ENCODE data around the gene MKI67.

MKI67 gene

DNA sequence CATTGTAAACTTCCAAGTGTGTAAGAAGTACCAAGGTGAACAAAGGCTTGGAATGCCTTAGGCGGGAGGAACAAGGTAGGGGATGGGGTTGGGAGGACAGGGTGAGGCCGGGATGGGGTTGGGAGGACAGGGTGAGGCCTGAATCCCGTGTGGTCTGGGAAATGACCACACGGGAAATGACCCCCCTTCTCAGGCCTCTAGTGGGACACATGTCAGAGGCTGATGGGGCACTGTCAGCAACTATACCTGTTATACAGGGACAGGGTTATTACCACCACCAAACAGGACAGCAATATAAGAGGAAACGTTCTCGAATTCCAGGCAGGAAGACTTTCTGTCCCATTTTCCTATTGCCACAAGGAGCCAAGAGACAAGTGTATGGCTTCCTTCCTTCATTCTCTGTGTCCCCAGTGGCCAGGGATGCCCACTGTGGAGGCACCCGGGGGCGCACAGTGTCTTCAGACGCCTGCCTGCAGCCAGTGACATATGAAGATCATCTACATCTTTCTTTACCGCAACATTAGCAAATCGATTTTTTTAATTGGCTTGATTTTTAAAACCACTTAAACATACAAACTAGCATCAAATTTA is 1.3 kb downstream of the MKI67 start:
- no peak for TF ChIP-seq MYC (IDR thresholded peaks at IDR 0.05; ENCODE audit: low read depth, low read length)
- TF ChIP-seq, protein P1, sequence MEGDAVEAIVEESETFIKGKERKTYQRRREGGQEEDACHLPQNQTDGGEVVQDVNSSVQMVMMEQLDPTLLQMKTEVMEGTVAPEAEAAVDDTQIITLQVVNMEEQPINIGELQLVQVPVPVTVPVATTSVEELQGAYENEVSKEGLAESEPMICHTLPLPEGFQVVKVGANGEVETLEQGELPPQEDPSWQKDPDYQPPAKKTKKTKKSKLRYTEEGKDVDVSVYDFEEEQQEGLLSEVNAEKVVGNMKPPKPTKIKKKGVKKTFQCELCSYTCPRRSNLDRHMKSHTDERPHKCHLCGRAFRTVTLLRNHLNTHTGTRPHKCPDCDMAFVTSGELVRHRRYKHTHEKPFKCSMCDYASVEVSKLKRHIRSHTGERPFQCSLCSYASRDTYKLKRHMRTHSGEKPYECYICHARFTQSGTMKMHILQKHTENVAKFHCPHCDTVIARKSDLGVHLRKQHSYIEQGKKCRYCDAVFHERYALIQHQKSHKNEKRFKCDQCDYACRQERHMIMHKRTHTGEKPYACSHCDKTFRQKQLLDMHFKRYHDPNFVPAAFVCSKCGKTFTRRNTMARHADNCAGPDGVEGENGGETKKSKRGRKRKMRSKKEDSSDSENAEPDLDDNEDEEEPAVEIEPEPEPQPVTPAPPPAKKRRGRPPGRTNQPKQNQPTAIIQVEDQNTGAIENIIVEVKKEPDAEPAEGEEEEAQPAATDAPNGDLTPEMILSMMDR (IDR thresholded peaks at IDR 0.05; ENCODE audit: low read depth, low read length) = no peak
- TF ChIP-seq, protein P2, sequence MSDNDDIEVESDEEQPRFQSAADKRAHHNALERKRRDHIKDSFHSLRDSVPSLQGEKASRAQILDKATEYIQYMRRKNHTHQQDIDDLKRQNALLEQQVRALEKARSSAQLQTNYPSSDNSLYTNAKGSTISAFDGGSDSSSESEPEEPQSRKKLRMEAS (IDR thresholded peaks at IDR 0.05; ENCODE audit: low read depth, low read length) = no peak
- TF ChIP-seq POLR2A (IDR thresholded peaks at IDR 0.05; ENCODE audit: extremely low read depth, insufficient read length) = no peak
- DNase-seq (ENCODE audit: low read depth) = peak; percentile 35
- peak overlapping the region; percentile 94 for H3K4me3 ChIP-seq (ENCODE audit: low read depth, low read length)

DNA sequence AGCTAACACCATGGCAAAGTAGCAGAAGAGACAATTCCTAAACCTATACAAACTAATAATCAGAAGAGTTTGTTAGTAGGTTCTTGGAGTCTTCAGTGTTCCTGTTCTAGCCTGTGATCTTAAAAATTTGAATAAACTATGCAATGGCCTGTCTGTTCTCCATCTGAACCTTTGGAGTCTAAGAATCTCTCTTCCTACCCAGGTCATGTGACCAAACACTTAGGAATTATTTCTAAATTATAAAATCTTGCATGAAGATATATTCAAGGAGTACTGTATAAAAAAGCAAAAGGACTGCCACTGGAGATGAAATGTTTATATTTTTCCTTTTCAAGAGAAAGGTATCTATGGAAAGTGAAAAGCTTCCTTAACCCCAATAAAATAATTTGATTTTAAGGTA is 2.4 kb downstream of the MKI67 start:
- H3K4me3 ChIP-seq (ENCODE audit: low read depth, low read length) = peak overlapping the region; percentile 94
- DNase-seq (ENCODE audit: low read depth) = no peak
- TF ChIP-seq POLR2A (IDR thresholded peaks at IDR 0.05; ENCODE audit: extremely low read depth, insufficient read length) (no peak), MYC (IDR thresholded peaks at IDR 0.05; ENCODE audit: low read depth, low read length) (no peak)
- TF ChIP-seq, protein P2 (IDR thresholded peaks at IDR 0.05; ENCODE audit: low read depth, low read length) = no peak
- TF ChIP-seq, protein P1 (IDR thresholded peaks at IDR 0.05; ENCODE audit: low read depth, low read length) = no peak

DNA sequence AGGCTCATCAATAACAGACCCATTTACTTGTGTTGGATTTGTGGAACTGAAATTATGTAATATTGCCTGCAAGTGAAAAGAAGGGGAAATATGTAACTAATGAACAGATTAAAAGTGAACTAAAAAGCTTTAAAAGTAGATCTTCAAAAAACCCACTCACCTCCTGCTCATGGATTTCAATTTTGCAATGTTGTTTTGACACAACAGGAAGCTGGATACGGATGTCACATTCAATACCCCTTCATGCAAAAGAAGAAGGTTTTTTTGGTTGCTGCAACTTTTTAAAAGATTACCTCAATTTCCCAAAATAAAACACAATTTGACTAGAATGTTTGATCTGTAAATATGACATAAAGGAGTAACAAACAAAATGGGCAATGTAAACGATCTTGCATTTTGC is 3.3 kb downstream of the MKI67 start:
- DNase-seq (ENCODE audit: low read depth) = peak; percentile 44
- H3K4me3 ChIP-seq (ENCODE audit: low read depth, low read length) = peak overlapping the region; percentile 94
- TF ChIP-seq MYC (IDR thresholded peaks at IDR 0.05; ENCODE audit: low read depth, low read length) (no peak), POLR2A (IDR thresholded peaks at IDR 0.05; ENCODE audit: extremely low read depth, insufficient read length) (no peak)

DNA sequence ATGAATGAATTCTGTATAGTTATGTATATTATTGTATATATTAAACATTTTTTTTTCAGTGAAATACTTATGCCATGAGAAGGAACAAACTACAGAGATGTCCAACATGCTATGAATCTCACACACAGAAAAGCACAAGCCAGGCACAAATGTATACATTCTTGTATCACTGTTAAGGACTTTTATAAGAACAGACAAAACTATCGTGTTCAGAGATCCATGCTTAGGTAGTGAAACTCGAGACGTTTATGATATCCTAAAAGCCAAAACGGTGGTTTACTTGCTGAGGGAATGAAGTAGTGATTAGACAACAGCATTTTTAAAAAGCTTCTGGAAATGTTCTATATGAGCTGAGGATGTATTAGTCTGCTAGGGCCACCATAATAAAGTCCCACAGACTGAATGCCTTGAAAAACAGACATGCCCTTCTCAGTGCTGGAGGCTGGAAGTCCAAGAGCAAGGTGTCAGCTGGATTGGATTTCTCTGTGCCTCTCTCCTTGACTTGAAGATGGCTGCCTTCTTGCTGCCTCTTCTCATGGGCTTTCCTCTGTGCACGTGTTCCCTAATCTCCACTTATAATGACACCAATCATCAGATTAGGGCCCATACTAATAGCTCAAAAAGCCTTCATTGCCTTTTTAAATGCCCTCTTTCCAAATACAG is 4.3 kb downstream of the MKI67 start:
- H3K4me3 ChIP-seq (ENCODE audit: low read depth, low read length) = peak overlapping the region; percentile 94
- TF ChIP-seq, protein P1 (IDR thresholded peaks at IDR 0.05; ENCODE audit: low read depth, low read length) = no peak
- TF ChIP-seq MYC (IDR thresholded peaks at IDR 0.05; ENCODE audit: low read depth, low read length) (no peak), POLR2A (IDR thresholded peaks at IDR 0.05; ENCODE audit: extremely low read depth, insufficient read length) (no peak)
- TF ChIP-seq, protein P2 (IDR thresholded peaks at IDR 0.05; ENCODE audit: low read depth, low read length) = no peak
- DNase-seq (ENCODE audit: low read depth) = no peak

DNA sequence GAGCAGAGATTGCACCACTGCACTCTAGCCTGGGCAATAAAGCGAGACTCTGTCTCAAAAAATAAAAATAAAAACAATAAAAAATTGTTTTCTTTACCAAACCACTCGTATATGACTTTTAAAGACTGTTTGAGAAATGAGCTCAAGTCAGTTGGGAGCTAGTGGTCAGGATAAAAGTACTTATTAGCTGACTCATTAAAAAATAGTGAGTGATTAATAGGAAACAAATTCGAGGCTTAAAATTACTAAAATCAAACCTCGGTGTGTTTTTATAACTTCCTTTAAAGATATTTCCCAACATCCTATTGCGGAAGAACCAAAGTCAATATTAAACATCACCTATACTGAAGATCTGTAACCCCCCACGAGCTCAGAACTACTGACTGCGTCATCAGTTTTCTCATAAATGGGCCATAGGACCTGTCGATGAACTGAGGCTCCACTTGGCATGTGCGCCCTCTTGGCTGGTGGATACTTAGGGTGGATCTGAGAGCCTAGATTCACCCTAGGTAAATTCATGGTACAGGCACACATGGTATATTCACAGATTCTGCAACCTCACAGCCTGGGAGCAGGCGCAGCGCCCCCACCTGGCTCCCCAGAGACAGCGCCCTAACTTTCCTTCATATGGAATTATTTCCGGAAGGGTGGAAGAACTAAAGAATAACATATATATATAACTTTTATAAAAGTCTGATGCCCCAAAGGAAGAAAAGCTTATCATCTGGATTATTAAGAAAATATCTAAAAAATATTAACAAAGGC is 9.2 kb downstream of the MKI67 start:
- H3K4me3 ChIP-seq (ENCODE audit: low read depth, low read length) = no peak overlapping the region
- TF ChIP-seq, protein P1 (IDR thresholded peaks at IDR 0.05; ENCODE audit: low read depth, low read length) = peak; percentile 55
- no peak for TF ChIP-seq MYC (IDR thresholded peaks at IDR 0.05; ENCODE audit: low read depth, low read length)
- DNase-seq (ENCODE audit: low read depth) = no peak

DNA sequence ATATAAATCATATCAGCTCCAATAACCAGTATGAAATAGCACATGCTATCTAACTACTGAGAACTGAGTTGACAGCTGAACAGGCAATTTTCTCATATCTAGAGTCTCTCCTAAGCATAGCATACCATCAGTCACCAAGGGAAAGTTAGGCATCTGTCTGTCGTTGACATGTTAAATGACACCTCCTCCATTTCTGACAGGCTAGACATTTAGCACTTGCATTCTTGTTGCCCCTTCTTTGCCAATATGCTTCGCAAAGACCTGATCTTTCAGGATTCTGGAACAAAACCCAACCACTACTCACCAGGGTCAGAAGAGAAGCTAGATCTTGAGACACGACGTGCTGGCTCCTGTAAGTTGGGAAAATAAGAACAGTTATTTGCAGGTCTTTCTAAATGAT is 10.0 kb downstream of the MKI67 start:
- H3K4me3 ChIP-seq (ENCODE audit: low read depth, low read length) = no peak overlapping the region
- TF ChIP-seq, protein P2 (IDR thresholded peaks at IDR 0.05; ENCODE audit: low read depth, low read length) = no peak
- TF ChIP-seq POLR2A (IDR thresholded peaks at IDR 0.05; ENCODE audit: extremely low read depth, insufficient read length) (no peak), MYC (IDR thresholded peaks at IDR 0.05; ENCODE audit: low read depth, low read length) (no peak)
- TF ChIP-seq, protein P1 (IDR thresholded peaks at IDR 0.05; ENCODE audit: low read depth, low read length) = no peak
- no peak for DNase-seq (ENCODE audit: low read depth)
